GM19397 (cell line): ENCODE results near the gene ENPP6.

Experiments
- ATAC-seq: cut with Tn5 transposase; IDR thresholded peaks from one replicate; pipeline ENCODE4 v1.9.1; 2021; ENCODE audit warnings: mild to moderate bottlenecking, moderate library complexity; ENCODE audit not compliant: unreplicated experiment

Gene ENPP6

GRCh38 chr4:184192933-184193332, 24.7 kb downstream of the ENPP6 start:
- no peak for ATAC-seq

GRCh38 chr4:184191267-184191666, 26.4 kb downstream of the ENPP6 start:
- no peak for ATAC-seq

DNA sequence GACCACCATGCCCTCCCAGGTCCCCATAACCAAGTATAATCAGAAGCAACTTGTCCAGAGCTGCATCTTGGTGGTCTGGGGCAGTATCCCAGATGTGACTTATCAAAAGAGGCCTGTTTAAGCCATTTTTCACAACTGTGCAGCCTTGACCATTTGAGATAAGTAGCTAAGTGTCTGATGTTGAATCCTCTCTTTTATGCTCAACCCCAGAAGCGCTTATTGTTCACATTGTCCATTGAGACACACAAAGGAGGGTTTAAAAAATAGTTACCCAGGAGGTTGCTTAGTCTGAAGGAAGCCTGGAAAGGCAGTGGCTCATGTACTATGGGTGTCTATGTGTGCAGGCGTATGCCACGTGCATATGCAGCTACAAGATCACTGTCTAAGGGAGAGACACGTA, 27.0 kb downstream of the ENPP6 start:
- ATAC-seq: no peak

DNA sequence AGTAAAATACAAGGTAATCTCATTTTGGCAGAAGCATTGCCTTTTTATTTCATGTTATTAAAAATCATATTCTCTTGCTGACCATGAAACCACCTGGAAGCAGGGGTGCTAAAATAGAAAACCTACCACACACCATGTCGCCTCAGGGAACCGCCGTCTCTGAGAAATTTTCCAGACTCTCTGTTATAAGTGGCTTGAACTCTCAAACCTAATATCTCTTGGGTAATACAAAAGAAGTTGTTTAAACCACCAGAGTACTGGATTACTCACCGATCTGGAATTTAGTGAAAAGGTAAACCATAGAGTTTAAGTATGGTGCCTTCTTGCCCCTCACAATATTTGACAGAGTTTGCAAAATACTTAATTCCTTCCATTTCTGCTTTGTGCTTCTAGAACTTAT, 27.7 kb downstream of the ENPP6 start:
- no peak for ATAC-seq

DNA sequence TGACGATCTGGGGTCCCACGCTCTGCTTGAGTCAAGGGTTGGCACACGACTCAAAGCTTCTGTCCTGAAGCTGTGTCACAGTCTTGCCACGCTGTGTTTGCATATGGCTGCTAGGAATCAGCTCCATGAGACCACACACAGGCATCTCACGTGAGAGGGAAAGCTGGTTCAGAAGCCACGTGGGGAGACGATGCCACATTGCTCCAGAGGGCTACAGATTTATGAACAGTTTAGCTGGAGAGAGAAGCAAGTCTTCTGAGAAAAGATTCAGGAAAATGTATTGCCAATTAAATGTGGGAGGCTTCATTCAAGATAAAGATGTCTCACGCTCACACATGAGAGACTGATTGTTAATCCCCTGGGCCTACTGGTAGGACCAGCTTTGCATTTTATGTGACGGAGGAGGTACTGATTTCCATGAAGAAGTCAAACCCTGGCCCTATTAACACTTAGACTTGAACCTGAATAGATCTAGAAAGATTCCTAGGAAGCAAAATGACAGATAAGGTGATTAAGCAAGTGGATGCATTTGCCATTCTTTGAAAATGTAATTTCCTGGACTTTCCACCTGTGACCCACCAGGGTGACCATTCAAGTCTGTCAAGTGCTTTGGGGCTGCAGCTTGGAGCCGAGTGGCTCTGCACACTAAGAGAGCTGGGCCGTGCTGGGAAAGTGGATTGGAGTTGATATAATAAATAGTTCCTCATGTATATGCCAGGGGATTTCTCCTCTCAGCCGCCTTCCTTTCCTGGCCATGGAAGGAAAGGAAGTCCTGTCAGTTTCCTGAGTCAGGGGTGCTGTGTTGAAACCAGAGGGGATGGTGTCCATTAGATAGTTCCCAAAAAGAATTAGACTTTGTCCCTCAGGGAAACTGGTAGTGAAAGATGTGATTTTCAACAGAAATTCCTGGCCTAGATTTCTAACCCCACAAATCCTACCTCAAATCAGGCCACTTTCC, 29.0 kb downstream of the ENPP6 start:
- ATAC-seq: no peak

DNA sequence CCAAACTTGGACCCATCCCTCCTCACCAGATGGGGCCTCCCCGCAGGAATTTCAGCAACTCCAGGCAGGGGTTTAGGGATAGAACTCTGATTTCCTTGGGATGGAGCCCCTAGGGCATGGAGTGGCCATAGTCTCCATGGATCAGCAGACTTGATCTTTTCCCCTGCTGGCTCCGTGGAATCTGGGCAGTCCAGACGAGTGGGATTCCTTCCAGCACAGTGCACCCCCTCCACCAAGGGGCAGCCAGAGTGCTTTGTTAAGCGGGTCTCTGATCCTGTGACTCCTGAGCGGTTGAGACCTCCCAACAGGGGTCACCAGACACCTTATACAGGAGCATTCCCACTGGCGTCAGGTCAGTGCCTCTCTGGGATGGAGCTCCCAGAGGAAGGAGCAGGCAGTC, 40.4 kb downstream of the ENPP6 start:
- ATAC-seq: no peak

- ATAC-seq: no peak
Observed at GRCh38 chr4:184174571-184175488, 42.8 kb downstream of the ENPP6 start.

DNA sequence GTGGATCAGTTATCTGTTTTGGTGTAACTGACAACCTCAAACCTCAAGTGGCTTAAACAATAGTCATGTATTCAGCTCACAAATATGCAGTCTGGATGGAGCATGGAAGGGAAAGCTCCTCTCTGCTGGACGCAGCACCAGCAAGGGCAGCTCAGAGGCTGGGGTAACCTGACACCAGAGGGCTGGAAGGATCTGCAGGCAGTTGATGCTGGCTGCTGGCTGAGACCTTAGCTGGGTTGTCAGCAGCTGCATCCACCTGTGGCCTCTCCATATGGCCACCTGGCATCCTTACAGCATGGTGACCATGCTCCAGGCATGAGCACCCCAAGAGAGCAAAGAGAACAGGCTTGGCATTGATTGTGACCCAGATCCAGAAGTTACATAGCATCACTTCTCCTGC, 46.7 kb downstream of the ENPP6 start:
- ATAC-seq: no peak

- no peak for ATAC-seq
Observed at GRCh38 chr4:184169225-184169867, 48.3 kb downstream of the ENPP6 start.

- peak; percentile 93 for ATAC-seq
Observed at GRCh38 chr4:184168406-184169019, 49.2 kb downstream of the ENPP6 start.

DNA sequence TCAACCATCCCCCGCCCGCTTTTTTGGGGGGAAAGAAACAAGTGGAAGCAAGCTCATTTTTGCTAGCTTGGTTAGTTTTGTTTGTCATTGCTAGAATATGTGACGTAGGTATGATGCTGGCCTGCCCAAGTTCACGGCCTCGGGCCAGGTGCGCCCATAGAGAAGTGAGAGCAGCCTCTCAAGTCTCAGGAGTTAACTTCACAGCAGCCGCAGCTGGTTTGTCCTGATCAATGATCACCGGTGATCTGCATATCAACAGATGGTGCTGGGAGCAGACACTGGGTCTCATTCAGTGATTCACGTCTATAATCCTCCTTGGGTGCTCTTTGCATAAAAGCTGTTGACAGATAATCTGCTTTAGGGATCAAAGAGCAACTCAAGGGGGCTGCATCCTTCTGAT, 50.1 kb downstream of the ENPP6 start:
- no peak for ATAC-seq

GRCh38 chr4:184166736-184167135, 50.9 kb downstream of the ENPP6 start:
- ATAC-seq: no peak

DNA sequence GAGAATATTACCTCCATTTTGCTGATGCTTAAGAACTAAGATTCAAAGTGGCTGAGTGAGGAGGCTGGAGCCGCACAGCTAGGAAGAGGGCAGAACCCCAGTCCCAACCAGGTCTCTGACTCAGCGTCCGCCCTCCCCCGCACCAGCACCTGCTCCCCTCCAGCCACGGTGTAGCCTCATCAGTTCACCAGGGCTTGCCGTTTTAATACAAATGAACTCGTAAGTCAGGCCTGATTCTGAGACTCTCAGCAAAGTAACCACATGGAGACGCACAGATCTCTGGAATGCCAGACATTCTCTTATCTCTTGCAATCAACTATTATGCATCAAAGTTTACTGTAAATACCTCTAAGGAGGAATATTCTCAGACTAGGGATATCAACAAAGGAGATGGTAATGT, 52.4 kb downstream of the ENPP6 start:
- ATAC-seq: no peak

- ATAC-seq: no peak
Observed at GRCh38 chr4:184163813-184164212, 53.9 kb downstream of the ENPP6 start.

- ATAC-seq: no peak
Observed at GRCh38 chr4:184162596-184162995, 55.1 kb downstream of the ENPP6 start.

DNA sequence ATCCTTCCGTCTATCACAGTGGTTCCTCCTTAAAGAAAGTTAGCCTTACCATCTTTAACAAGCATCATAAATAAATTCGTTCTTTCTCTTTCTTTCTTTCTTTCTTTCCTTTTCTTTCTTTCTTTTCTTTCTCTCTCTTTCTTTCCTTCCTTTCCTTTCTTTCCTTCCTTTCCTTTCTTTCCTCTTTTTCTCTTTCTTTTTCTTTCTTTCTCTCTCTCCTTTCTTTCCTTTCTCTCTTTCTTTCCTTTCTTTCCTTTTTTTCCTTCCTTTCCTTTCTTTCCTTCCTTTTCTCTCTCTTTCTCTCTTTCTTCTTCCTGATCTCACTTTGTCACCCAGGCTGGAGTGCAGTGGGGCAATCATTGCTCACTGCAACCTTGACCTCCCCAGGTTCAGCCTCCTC, 60.4 kb downstream of the ENPP6 start:
- no peak for ATAC-seq

- no peak for ATAC-seq
Observed at GRCh38 chr4:184156163-184156920, 61.3 kb downstream of the ENPP6 start.

DNA sequence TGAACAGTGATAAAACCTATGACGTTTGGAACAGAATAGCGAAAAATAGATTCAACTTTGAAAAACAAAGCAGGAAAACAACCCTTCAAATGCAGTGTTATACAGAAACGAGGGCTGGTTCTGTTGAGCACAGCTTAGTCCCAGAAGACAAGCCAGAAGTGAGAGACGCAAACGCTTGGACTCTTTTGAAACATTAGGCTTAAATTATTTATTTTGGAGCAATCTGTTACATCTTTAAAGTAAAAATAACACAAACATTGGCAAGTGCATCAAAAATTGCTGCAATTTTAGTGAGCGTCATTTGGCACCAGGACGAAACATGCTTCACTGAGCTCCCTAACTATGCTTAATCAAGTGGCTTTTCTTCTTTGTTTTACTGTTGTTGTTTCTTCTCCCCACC, 63.5 kb downstream of the ENPP6 start:
- no peak for ATAC-seq

GRCh38 chr4:184153781-184154180, 63.9 kb downstream of the ENPP6 start:
- ATAC-seq: no peak

- no peak for ATAC-seq
Observed at GRCh38 chr4:184151988-184152485, 65.6 kb downstream of the ENPP6 start.
